Hematopoietic multipotent progenitor cell (in vitro differentiated cells): ENCODE data around the gene SLC29A4. TPM values are rescaled to one million over a fixed set of nuclear protein-coding genes. Genes with fewer than 3 reads are reported as not detected.
"Not testable (repeated sequence)": the region's sequence is repeated elsewhere in the genome, so short reads cannot be mapped to it uniquely, and the experiment has no call there.

Experiments used
- DNase-seq, 3 donors: peaks; one replicate each; pipeline ENCODE4 v3.0.0-alpha.2; 2011 to 2015; ENCODE audit warnings: low read depth in 2 of 3, low spot score in 2 of 3
- total RNA-seq: library from RNA; depleted of rRNA; stranded (reverse); fragments of >200 nt; gene quantifications from one replicate; pipeline ENCODE4 v1.2.3, GENCODE V29; 2012

The SLC29A4 gene
- total RNA-seq, 1 donor, result 1.3 TPM

- not testable (repeated sequence) for DNase-seq
These were observed 8.8 kb upstream of the SLC29A4 start for GRCh38 chr7:5273831-5274405.

GRCh38 chr7:5274441-5274840 lies 8.3 kb upstream of the SLC29A4 start:
- no peak for DNase-seq

- DNase-seq, result not testable (repeated sequence)
These were observed 7.7 kb upstream of the SLC29A4 start for GRCh38 chr7:5274985-5275431.

GRCh38 chr7:5275510-5275909 lies 7.2 kb upstream of the SLC29A4 start:
- DNase-seq, result not testable (repeated sequence)

GRCh38 chr7:5276123-5276522 lies 6.6 kb upstream of the SLC29A4 start:
- DNase-seq, result not testable (repeated sequence)

GRCh38 chr7:5276611-5277010 lies 6.1 kb upstream of the SLC29A4 start:
- no peak for DNase-seq

- DNase-seq, result no peak
These were observed 4.0 kb upstream of the SLC29A4 start for GRCh38 chr7:5278766-5279165.

GRCh38 chr7:5279734-5280133 lies 3.0 kb upstream of the SLC29A4 start:
- no peak for DNase-seq

GRCh38 chr7:5281598-5282500 lies 894 bp upstream of the SLC29A4 start:
- not testable (repeated sequence) for DNase-seq

- no peak for DNase-seq
These were observed 919 bp downstream of the SLC29A4 start for GRCh38 chr7:5283421-5284303.

GRCh38 chr7:5284304-5285281 lies 1.9 kb downstream of the SLC29A4 start:
- DNase-seq, result peak in 2 of 3 donors; percentile 43 to 63

- no peak for DNase-seq
These were observed 4.2 kb downstream of the SLC29A4 start for GRCh38 chr7:5286933-5287332.

- not testable (repeated sequence) for DNase-seq
These were observed 4.6 kb downstream of the SLC29A4 start for GRCh38 chr7:5287373-5287772.

GRCh38 chr7:5287802-5288201 lies 5.1 kb downstream of the SLC29A4 start:
- no peak for DNase-seq

- not testable (repeated sequence) for DNase-seq
These were observed 5.8 kb downstream of the SLC29A4 start for GRCh38 chr7:5288560-5288959.

- no peak for DNase-seq
These were observed 6.6 kb downstream of the SLC29A4 start for GRCh38 chr7:5289355-5289754.

- DNase-seq, result no peak
These were observed 8.6 kb downstream of the SLC29A4 start for GRCh38 chr7:5291301-5291700.

- not testable (repeated sequence) for DNase-seq
These were observed 9.1 kb downstream of the SLC29A4 start for GRCh38 chr7:5291711-5292335.
